NCI-H2227 (cell line): Measurements from ENCODE around the gene SMIM34.
"Not testable (repeated sequence)": the region's sequence is repeated elsewhere in the genome, so short reads cannot be mapped to it uniquely, and the experiment has no call there.

Experiments used
- DNase-seq: peaks from one replicate; lab custom pipeline; 2025; ENCODE audit not compliant: unreplicated experiment; lab: John Stamatoyannopoulos, UW

The SMIM34 gene

GRCh38 chr21:34374462-34374861, 49.3 kb downstream of the SMIM34 start:
- not testable (repeated sequence) for DNase-seq

GRCh38 chr21:34372321-34372720, 51.4 kb downstream of the SMIM34 start:
- no peak for DNase-seq

GRCh38 chr21:34369741-34370140, 54.0 kb downstream of the SMIM34 start:
- no peak for DNase-seq
